ENCODE measurements around the gene GLDC. TPM values are rescaled to one million over a fixed set of nuclear protein-coding genes. Genes with fewer than 3 reads are reported as not detected.

GLDC gene
- total and polyA plus RNA-seq, 10 of the 15 experiments (the other 5 are each of a cell fraction or from before 2014, with no cell fraction given) = 33.1 to 165 (median 114) TPM

DNA sequence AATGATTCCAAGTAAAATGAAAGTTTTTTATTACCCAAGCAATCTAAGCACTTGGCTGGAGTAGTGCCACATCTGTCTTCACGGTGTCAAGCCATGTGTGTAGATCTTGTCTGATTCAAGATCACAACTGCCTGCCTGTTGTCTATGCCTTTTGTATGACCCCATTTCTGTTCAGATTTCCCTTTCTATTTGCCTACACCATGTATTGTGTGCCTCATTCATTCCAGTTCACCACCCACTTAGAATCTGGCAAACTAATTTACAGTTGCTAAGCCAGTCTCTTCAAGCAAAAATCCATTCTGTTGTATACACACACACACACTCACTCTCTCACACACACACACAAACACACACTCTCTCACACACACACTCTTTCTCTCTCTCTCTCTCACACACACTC is 33.7 kb downstream of the GLDC start:
- WGBS (ENCODE audit: insufficient coverage, insufficient replicate concordance, low lambda C conversion rate, missing lambda C conversion rate) = 100% methylated on average over 1 of the region's 1 CpG
- ATAC-seq = no peak
- SMC1A ChIA-PET (ENCODE audit: uncharacterized antibody, unreplicated experiment) = no interaction called here

More for the DNA sequence above, 33.7 kb downstream of the GLDC start:
- RAD21 ChIA-PET (ENCODE audit: unreplicated experiment) = no interaction called here
- Histone ChIP-seq H3K4me1 (ENCODE audit: control insufficient read depth, insufficient read depth, low read length) (no peaks in the 10 kb centered on the region), H3K27me3 (replicated peaks in 1 of 2; ENCODE audit: control insufficient read depth in 2 of 2, insufficient read depth in 2 of 2, low read length in 1 of 2) (no peaks in the 10 kb centered on the region), H4K20me1 (ENCODE audit: control insufficient read depth, insufficient read depth) (no peaks in the 10 kb centered on the region), H3K36me3 (ENCODE audit: control insufficient read depth in 2 of 2, insufficient read depth in 2 of 2, low read length in 1 of 2) (peaks cover 0 to 3% of the 10 kb centered on the region in 2 experiments; a peak in 2 of 4 replicates), H3K9ac (ENCODE audit: control insufficient read depth, insufficient read depth, low read length) (no peak overlapping the region), H3K4me2 (ENCODE audit: control insufficient read depth, insufficient read depth) (no peak overlapping the region), H3K79me2 (ENCODE audit: control insufficient read depth, insufficient read depth, low read length) (no peaks in the 10 kb centered on the region), H2AFZ (ENCODE audit: control insufficient read depth, low read depth, low read length) (no peak overlapping the region), H3K4me3 (no peak overlapping the region), H3K27ac (ENCODE audit: control insufficient read depth, insufficient read depth) (no peak overlapping the region), H3K9me3 (replicated peaks; ENCODE audit: control insufficient read depth, insufficient read depth, low read length) (no peaks in the 10 kb centered on the region)
- in situ Hi-C loops (cut with MboI) = no loop called here
- POLR2A ChIA-PET = no interaction called here
- no TSS peak for BruUV-seq (replicated peaks)
- intact Hi-C loops (cut with micrococcal nuclease; ENCODE audit: unreplicated experiment) = no loop called here
- TF ChIP-seq NFIC (IDR thresholded peaks at IDR 0.05; ENCODE audit: low read depth, low read length) (no peak), STAT1 (conservative IDR thresholded peaks at IDR 0.05) (no peak), RAD51 (IDR thresholded peaks at IDR 0.05) (no peak), MAX (IDR thresholded peaks at IDR 0.05; ENCODE audit: low read depth, low read length) (no peak), RFX5 (IDR thresholded peaks at IDR 0.05; ENCODE audit: low read depth, low read length) (no peak), SMARCA5 (IDR thresholded peaks at IDR 0.05) (no peak), ZBED1 (IDR thresholded peaks at IDR 0.05; ENCODE audit: borderline replicate concordance) (no peak), TCF12 (IDR thresholded peaks at IDR 0.05; ENCODE audit: low read depth, low read length) (no peak), GABPA (IDR thresholded peaks at IDR 0.05; ENCODE audit: low read depth) (no peak), KAT2A (conservative IDR thresholded peaks at IDR 0.05; ENCODE audit: control insufficient read depth, low read depth, low read length) (no peak), ZZZ3 (IDR thresholded peaks at IDR 0.05; ENCODE audit: control insufficient read depth, insufficient read length, low read depth) (no peak), KDM1A (IDR thresholded peaks at IDR 0.05; ENCODE audit: borderline replicate concordance) (no peak), DPF2 (IDR thresholded peaks at IDR 0.05) (no peak), SIN3A (IDR thresholded peaks at IDR 0.05; ENCODE audit: low read depth, low read length) (no peak)
- TF ChIP-seq, protein P1, sequence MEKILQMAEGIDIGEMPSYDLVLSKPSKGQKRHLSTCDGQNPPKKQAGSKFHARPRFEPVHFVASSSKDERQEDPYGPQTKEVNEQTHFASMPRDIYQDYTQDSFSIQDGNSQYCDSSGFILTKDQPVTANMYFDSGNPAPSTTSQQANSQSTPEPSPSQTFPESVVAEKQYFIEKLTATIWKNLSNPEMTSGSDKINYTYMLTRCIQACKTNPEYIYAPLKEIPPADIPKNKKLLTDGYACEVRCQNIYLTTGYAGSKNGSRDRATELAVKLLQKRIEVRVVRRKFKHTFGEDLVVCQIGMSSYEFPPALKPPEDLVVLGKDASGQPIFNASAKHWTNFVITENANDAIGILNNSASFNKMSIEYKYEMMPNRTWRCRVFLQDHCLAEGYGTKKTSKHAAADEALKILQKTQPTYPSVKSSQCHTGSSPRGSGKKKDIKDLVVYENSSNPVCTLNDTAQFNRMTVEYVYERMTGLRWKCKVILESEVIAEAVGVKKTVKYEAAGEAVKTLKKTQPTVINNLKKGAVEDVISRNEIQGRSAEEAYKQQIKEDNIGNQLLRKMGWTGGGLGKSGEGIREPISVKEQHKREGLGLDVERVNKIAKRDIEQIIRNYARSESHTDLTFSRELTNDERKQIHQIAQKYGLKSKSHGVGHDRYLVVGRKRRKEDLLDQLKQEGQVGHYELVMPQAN (conservative IDR thresholded peaks at IDR 0.05) = no peak
- TF ChIP-seq, protein P2, sequence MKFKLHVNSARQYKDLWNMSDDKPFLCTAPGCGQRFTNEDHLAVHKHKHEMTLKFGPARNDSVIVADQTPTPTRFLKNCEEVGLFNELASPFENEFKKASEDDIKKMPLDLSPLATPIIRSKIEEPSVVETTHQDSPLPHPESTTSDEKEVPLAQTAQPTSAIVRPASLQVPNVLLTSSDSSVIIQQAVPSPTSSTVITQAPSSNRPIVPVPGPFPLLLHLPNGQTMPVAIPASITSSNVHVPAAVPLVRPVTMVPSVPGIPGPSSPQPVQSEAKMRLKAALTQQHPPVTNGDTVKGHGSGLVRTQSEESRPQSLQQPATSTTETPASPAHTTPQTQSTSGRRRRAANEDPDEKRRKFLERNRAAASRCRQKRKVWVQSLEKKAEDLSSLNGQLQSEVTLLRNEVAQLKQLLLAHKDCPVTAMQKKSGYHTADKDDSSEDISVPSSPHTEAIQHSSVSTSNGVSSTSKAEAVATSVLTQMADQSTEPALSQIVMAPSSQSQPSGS (IDR thresholded peaks at IDR 0.05; ENCODE audit: low read length) = no peak
- FAIRE-seq = no peak
- no peak for DNase-seq (ENCODE audit: low read depth, low spot score)
- CTCF ChIA-PET = no interaction called here

Measured in GM12878 (cell line).